SHP77 treated with DMSO at 0.1 percent for 48 hours (cell line): ENCODE measurements around the gene LCN2.
"Not testable (repeated sequence)": the region's sequence is repeated elsewhere in the genome, so short reads cannot be mapped to it uniquely, and the experiment has no call there.

Experiments
- DNase-seq: peaks from one replicate; lab custom pipeline; 2025; lab: John Stamatoyannopoulos, UW

LCN2 gene

GRCh38 chr9:128149001-128149701 lies at the start of gene LCN2:
Gene LCN2 (plus strand): TSS chr9:128149453. CDS start chr9:128149526, 73 bp downstream.
- no peak for DNase-seq

- DNase-seq, result no peak
Measured at GRCh38 chr9:128099932-128100491, 49.2 kb upstream of the LCN2 start.

GRCh38 chr9:128100581-128100980 lies 48.7 kb upstream of the LCN2 start:
- no peak for DNase-seq

GRCh38 chr9:128101231-128101661 lies 48.0 kb upstream of the LCN2 start:
- no peak for DNase-seq

- DNase-seq, result no peak
Measured at GRCh38 chr9:128101690-128102089, 47.6 kb upstream of the LCN2 start.

GRCh38 chr9:128102196-128102595 lies 47.1 kb upstream of the LCN2 start:
- DNase-seq, result no peak

- peak; percentile 19 for DNase-seq
Measured at GRCh38 chr9:128102861-128103588, 46.2 kb upstream of the LCN2 start.

GRCh38 chr9:128103589-128103962 lies 45.7 kb upstream of the LCN2 start:
- DNase-seq, result no peak

GRCh38 chr9:128104171-128104618 lies 45.1 kb upstream of the LCN2 start:
- peak; percentile 74 for DNase-seq

- no peak for DNase-seq
Measured at GRCh38 chr9:128105538-128106175, 43.6 kb upstream of the LCN2 start.

GRCh38 chr9:128106181-128106939 lies 42.9 kb upstream of the LCN2 start:
- DNase-seq, result no peak

- DNase-seq, result no peak
Measured at GRCh38 chr9:128106940-128107467, 42.2 kb upstream of the LCN2 start.

GRCh38 chr9:128107468-128108268 lies 41.6 kb upstream of the LCN2 start:
- no peak for DNase-seq

- DNase-seq, result no peak
Measured at GRCh38 chr9:128108269-128109049, 40.8 kb upstream of the LCN2 start.

GRCh38 chr9:128109050-128109709 lies 40.1 kb upstream of the LCN2 start:
- DNase-seq, result no peak

GRCh38 chr9:128111726-128112125 lies 37.5 kb upstream of the LCN2 start:
- DNase-seq, result not testable (repeated sequence)

- DNase-seq, result no peak
Measured at GRCh38 chr9:128113526-128114325, 35.5 kb upstream of the LCN2 start.
